ENCODE measurements around the gene EHBP1L1.

- no peak for TF ChIP-seq CREB5 (CRISPR knock-in tag; IDR thresholded peaks at IDR 0.05; ENCODE audit: low read depth)
- TF ChIP-seq ZNF8 (CRISPR knock-in tag; IDR thresholded peaks at IDR 0.05): no peak
- no peak for TF ChIP-seq ESRRG (CRISPR knock-in tag; IDR thresholded peaks at IDR 0.05)
- TF ChIP-seq TOX (CRISPR knock-in tag; IDR thresholded peaks at IDR 0.05; ENCODE audit: borderline replicate concordance): no peak
- no peak for TF ChIP-seq POU6F1 (CRISPR knock-in tag; IDR thresholded peaks at IDR 0.05; ENCODE audit: borderline replicate concordance, low read depth)
- no peak for TF ChIP-seq ARNTL (CRISPR knock-in tag; IDR thresholded peaks at IDR 0.05; ENCODE audit: borderline replicate concordance, low read depth)
- no peak for TF ChIP-seq SNAI2 (CRISPR knock-in tag; IDR thresholded peaks at IDR 0.05)
- TF ChIP-seq PATZ1 (CRISPR knock-in tag; IDR thresholded peaks at IDR 0.05; ENCODE audit: borderline replicate concordance): no peak
- TF ChIP-seq TSHZ2 (CRISPR knock-in tag; IDR thresholded peaks at IDR 0.05): no peak
- TF ChIP-seq ZFP30 (CRISPR knock-in tag; IDR thresholded peaks at IDR 0.05): no peak
- TF ChIP-seq RARB (CRISPR knock-in tag; IDR thresholded peaks at IDR 0.05): no peak
- TF ChIP-seq TCF4 (CRISPR knock-in tag; IDR thresholded peaks at IDR 0.05; ENCODE audit: borderline replicate concordance): no peak
- TF ChIP-seq CSRNP3 (CRISPR knock-in tag; IDR thresholded peaks at IDR 0.05): no peak
- no peak for TF ChIP-seq BACH2 (CRISPR knock-in tag; IDR thresholded peaks at IDR 0.05; ENCODE audit: borderline replicate concordance)
These were observed 34.6 kb downstream of the EHBP1L1 start for GRCh38 chr11:65610404-65610803.
